GM12878 (cell line): ENCODE data around the gene CD99. TPM values are rescaled to one million over a fixed set of nuclear protein-coding genes. Genes with fewer than 3 reads are reported as not detected.

ENCODE experiments used
- ATAC-seq: fragments of 200-7000 bp; cut with Tn5 transposase; 3 replicates; pipeline ENCODE4 v1.9.1; 2020; ENCODE audit warnings: mild to moderate bottlenecking, moderate library complexity
- BruUV-seq: library from RNA; stranded (reverse); fragments of 400-500 nt; replicated peaks from 2 replicates; lab custom pipeline; 2021; lab: Mats Ljungman, UMichigan
- CTCF ChIA-PET: fragments of 300-600 bp; sonication (Branson Sonifier 250); formaldehyde crosslinking; extraction: SDS; loops from one replicate; lab custom pipeline; 2021; ENCODE audit warnings: inconsistent platforms; lab: Yijun Ruan, JAX
- POLR2A ChIA-PET: fragments of 350-600 bp; formaldehyde crosslinking; extraction: SDS; loops from one replicate; lab custom pipeline; 2021; ENCODE audit warnings: inconsistent platforms; lab: Charles Lee
- RAD21 ChIA-PET: fragments of 300-600 bp; sonication (Branson Sonifier 250); formaldehyde crosslinking; loops from one replicate; lab custom pipeline; 2023; ENCODE audit warnings: antibody characterized with exemption; ENCODE audit not compliant: unreplicated experiment; lab: Charles Lee
- SMC1A ChIA-PET: fragments of 300-600 bp; sonication (Branson Sonifier 250); formaldehyde crosslinking; loops from one replicate; lab custom pipeline; 2023; ENCODE audit not compliant: unreplicated experiment, uncharacterized antibody; lab: Charles Lee
- DNase-seq: peaks from one replicate; pipeline ENCODE4 v3.0.0-alpha.2; 2011; ENCODE audit warnings: low read depth, low spot score
- FAIRE-seq: peaks from 3 replicates; lab custom pipeline; 2011; peaks lifted over from hg19 to GRCh38; lab: Jason Lieb, UNC
- H2AFZ ChIP-seq: 2 replicates; pipeline ENCODE4 v1.6.0; 2011; ENCODE audit warnings: low read depth, low read length, control low read depth; ENCODE audit not compliant: control insufficient read depth
- H3K27ac ChIP-seq: 2 replicates; pipeline ENCODE4 v1.5.1; 2011; ENCODE audit warnings: control low read depth; ENCODE audit not compliant: control insufficient read depth, insufficient read depth
- H3K27me3 ChIP-seq, 2 experiments: replicated peaks in 1 of 2; 2 replicates each; pipeline versions ENCODE4 v1.6.0 to v1.6.1; 2011; ENCODE audit warnings: low read length in 1 of 2; ENCODE audit not compliant: control insufficient read depth in 2 of 2, insufficient read depth in 2 of 2
- H3K36me3 ChIP-seq, 2 experiments: 2 replicates each; pipeline ENCODE4 v1.5.1; 2011; ENCODE audit warnings: low read length in 1 of 2; ENCODE audit not compliant: control insufficient read depth in 2 of 2, insufficient read depth in 2 of 2
- H3K4me1 ChIP-seq: 2 replicates; pipeline ENCODE4 v1.6.1; 2011; ENCODE audit warnings: mild to moderate bottlenecking, low read length, moderate library complexity, mixed read lengths; ENCODE audit not compliant: control insufficient read depth, insufficient read depth
- H3K4me2 ChIP-seq: 2 replicates; pipeline ENCODE4 v1.6.0; 2011; ENCODE audit warnings: control low read depth; ENCODE audit not compliant: control insufficient read depth, insufficient read depth
- H3K4me3 ChIP-seq: fragments of 200-600 bp; sonication (generic); 2 replicates; pipeline ENCODE4 v1.5.1; 2016
- H3K79me2 ChIP-seq: 2 replicates; pipeline ENCODE4 v1.6.0; 2011; ENCODE audit warnings: low read length; ENCODE audit not compliant: control insufficient read depth, insufficient read depth
- H3K9ac ChIP-seq: 2 replicates; pipeline ENCODE4 v1.8.0; 2011; ENCODE audit warnings: low read length, control low read depth, mixed read lengths; ENCODE audit not compliant: control insufficient read depth, insufficient read depth
- H3K9me3 ChIP-seq: replicated peaks from 3 replicates; pipeline ENCODE4 v1.5.1; 2011; ENCODE audit warnings: mild to moderate bottlenecking, low read length; ENCODE audit not compliant: control insufficient read depth, insufficient read depth
- H4K20me1 ChIP-seq: 2 replicates; pipeline ENCODE4 v1.6.0; 2011; ENCODE audit not compliant: control insufficient read depth, insufficient read depth
- CBX3 ChIP-seq: fragments of 200-600 bp; sonication (generic); IDR thresholded peaks from 2 replicates; pipeline ENCODE4 v1.6.1; 2016; ENCODE audit warnings: low read depth, borderline replicate concordance
- CHD1 ChIP-seq: IDR thresholded peaks from 2 replicates; pipeline ENCODE4 v1.6.1; 2012; ENCODE audit warnings: low read depth, low read length, improper control_type of control experiment
- CHD2 ChIP-seq: IDR thresholded peaks from 2 replicates; pipeline ENCODE4 v1.6.1; 2011; ENCODE audit warnings: low read depth, low read length, improper control_type of control experiment, borderline replicate concordance
- HDAC2 ChIP-seq: fragments of 200-600 bp; sonication (generic); IDR thresholded peaks from 2 replicates; pipeline ENCODE4 v1.6.1; 2017
- LARP7 ChIP-seq: fragments of 450-650 bp; IDR thresholded peaks from 2 replicates; pipeline ENCODE4 v1.6.1; 2017; ENCODE audit warnings: mild to moderate bottlenecking
- PML ChIP-seq: IDR thresholded peaks from 2 replicates; pipeline ENCODE4 v1.6.1; 2012; ENCODE audit warnings: low read length, inconsistent platforms
- RAD21 ChIP-seq: IDR thresholded peaks from 2 replicates; pipeline ENCODE4 v1.6.1; 2011; ENCODE audit warnings: mild to moderate bottlenecking, low read depth, low read length, moderate library complexity; ENCODE audit not compliant: insufficient read depth
- SMC3 ChIP-seq: IDR thresholded peaks from 2 replicates; pipeline ENCODE4 v1.6.1; 2011; ENCODE audit warnings: low read length, improper control_type of control experiment, borderline replicate concordance
- WGBS: methylation state at CpG from one replicate; pipeline ENCODE4 v1.1.6; 2016; ENCODE audit warnings: low lambda C conversion rate; ENCODE audit not compliant: insufficient replicate concordance, insufficient coverage; ENCODE audit errors: missing lambda C conversion rate; 5-methylcytosine and 5-hydroxymethylcytosine counted together
- in situ Hi-C: fragments of 300-500 bp; cut with MboI; formaldehyde crosslinking; loops from 9 replicates; pipeline ENCODE4 v1.14.3; 2018; ENCODE audit warnings: mixed read lengths
- intact Hi-C: fragments of 100-400 bp; cut with micrococcal nuclease; formaldehyde crosslinking; loops from one replicate; pipeline ENCODE4 v1.14.2; 2022; ENCODE audit not compliant: unreplicated experiment
- polyA plus RNA-seq, 11 experiments: library from polyadenylated mRNA; depleted of rRNA in 4 of 11; unstranded in 6 of 11; stranded (reverse) in 5 of 11; fragments of >200 nt; fragmentation: Nextera tagmentation in 4 of 11; fragmentation: Illumina TruSeq in 1 of 11; extraction: Ambion mirVana in 4 of 11; extraction: Trizol in 1 of 11; gene quantifications; 1 replicate in 1 of 11; 2 replicates in 10 of 11; pipeline versions ENCODE4 v1.2.1 to v1.2.3, GENCODE V29; 2011 to 2016; ENCODE audit warnings: inconsistent platforms in 2 of 11, missing spikeins in 2 of 11, low read depth in 1 of 11
- total RNA-seq, 4 experiments: library from RNA; depleted of rRNA in 3 of 4; stranded (reverse); fragments of >200 nt in 3 of 4; fragmentation: Illumina TruSeq in 1 of 4; extraction: Trizol in 1 of 4; gene quantifications; 2 replicates each; pipeline versions ENCODE4 v1.2.1 to v1.2.3, GENCODE V29; 2013 to 2021
- TF ChIP-seq, protein P1 (sequence below), 3 experiments: IDR thresholded peaks in 2 of 3; conservative IDR thresholded peaks in 1 of 3; 2 replicates each; pipeline ENCODE4 v1.5.1; 2011; ENCODE audit warnings: low read depth in 3 of 3, low read length in 3 of 3, mild to moderate bottlenecking in 3 of 3, control low read depth in 2 of 3, moderate library complexity in 2 of 3, inconsistent platforms in 1 of 3, mixed read lengths in 1 of 3; ENCODE audit not compliant: control insufficient read depth in 2 of 3, insufficient read depth in 1 of 3; ENCODE audit errors: extremely low read depth in 1 of 3
- TF ChIP-seq, protein P2 (sequence below): fragments of 450-650 bp; formaldehyde crosslinking; IDR thresholded peaks from 2 replicates; pipeline ENCODE4 v1.4.0; 2020; ENCODE audit warnings: mild to moderate bottlenecking, moderate library complexity

CD99 gene
- total and polyA plus RNA-seq, 10 of the 15 experiments (the other 5 are each of a cell fraction or from before 2014, with no cell fraction given) = 24.8 to 242 (median 158) TPM

DNA sequence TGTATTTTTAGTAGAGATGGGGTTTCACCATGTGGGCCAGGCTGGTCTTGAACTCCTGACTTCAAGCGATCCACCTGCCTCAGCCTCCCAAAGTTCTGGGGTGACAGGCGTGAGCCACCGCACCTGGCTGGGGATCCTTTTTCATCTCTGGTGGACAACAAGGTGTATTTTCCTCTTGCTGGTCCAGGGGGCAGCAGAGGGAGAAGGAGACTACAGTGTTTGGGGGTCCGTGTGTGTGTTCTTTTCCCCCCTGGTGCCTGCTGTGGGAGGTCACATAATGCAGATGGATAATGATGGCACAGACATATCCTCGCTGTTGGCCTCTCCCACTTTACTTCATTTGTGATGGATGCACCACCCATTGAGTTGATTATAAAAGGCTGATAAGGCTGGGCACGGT lies 39.0 kb upstream of the CD99 start:
- ChIA-PET POLR2A (no interaction called here), CTCF (no interaction called here), SMC1A (no interaction called here), RAD21 (no interaction called here)
- Histone ChIP-seq H3K4me1 (no peaks in the 10 kb centered on the region), H3K4me3 (no peak overlapping the region), H3K79me2 (no peaks in the 10 kb centered on the region), H2AFZ (no peak overlapping the region), H3K27me3 (no peaks in the 10 kb centered on the region), H3K9ac (no peak overlapping the region), H3K4me2 (no peak overlapping the region), H3K36me3 (no peaks in the 10 kb centered on the region), H3K27ac (no peak overlapping the region), H4K20me1 (no peaks in the 10 kb centered on the region), H3K9me3 (no peaks in the 10 kb centered on the region)
- FAIRE-seq (no peak), DNase-seq (no peak), ATAC-seq (no peak)
- intact Hi-C loops = no loop called here
- in situ Hi-C loops = no loop called here
- 88% methylated on average over 6 of the region's 6 CpGs for WGBS
- no peak for TF ChIP-seq PML
- no peak for TF ChIP-seq HDAC2
- TF ChIP-seq, protein P1, sequence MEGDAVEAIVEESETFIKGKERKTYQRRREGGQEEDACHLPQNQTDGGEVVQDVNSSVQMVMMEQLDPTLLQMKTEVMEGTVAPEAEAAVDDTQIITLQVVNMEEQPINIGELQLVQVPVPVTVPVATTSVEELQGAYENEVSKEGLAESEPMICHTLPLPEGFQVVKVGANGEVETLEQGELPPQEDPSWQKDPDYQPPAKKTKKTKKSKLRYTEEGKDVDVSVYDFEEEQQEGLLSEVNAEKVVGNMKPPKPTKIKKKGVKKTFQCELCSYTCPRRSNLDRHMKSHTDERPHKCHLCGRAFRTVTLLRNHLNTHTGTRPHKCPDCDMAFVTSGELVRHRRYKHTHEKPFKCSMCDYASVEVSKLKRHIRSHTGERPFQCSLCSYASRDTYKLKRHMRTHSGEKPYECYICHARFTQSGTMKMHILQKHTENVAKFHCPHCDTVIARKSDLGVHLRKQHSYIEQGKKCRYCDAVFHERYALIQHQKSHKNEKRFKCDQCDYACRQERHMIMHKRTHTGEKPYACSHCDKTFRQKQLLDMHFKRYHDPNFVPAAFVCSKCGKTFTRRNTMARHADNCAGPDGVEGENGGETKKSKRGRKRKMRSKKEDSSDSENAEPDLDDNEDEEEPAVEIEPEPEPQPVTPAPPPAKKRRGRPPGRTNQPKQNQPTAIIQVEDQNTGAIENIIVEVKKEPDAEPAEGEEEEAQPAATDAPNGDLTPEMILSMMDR (IDR thresholded peaks at IDR 0.05 in 2 of 3, conservative IDR thresholded peaks at IDR 0.05 in 1 of 3; ENCODE audit: control insufficient read depth in 2 of 3, extremely low read depth in 1 of 3, insufficient read depth in 1 of 3, low read depth in 3 of 3, low read length in 3 of 3) = peak in 2 of 3 experiments; percentile 24 to 30; a peak in 2 of 6 replicates
- no peak for TF ChIP-seq CHD2
- no peak for TF ChIP-seq CBX3
- TF ChIP-seq LARP7 = no peak
- no peak for TF ChIP-seq CHD1
- TF ChIP-seq, protein P2, sequence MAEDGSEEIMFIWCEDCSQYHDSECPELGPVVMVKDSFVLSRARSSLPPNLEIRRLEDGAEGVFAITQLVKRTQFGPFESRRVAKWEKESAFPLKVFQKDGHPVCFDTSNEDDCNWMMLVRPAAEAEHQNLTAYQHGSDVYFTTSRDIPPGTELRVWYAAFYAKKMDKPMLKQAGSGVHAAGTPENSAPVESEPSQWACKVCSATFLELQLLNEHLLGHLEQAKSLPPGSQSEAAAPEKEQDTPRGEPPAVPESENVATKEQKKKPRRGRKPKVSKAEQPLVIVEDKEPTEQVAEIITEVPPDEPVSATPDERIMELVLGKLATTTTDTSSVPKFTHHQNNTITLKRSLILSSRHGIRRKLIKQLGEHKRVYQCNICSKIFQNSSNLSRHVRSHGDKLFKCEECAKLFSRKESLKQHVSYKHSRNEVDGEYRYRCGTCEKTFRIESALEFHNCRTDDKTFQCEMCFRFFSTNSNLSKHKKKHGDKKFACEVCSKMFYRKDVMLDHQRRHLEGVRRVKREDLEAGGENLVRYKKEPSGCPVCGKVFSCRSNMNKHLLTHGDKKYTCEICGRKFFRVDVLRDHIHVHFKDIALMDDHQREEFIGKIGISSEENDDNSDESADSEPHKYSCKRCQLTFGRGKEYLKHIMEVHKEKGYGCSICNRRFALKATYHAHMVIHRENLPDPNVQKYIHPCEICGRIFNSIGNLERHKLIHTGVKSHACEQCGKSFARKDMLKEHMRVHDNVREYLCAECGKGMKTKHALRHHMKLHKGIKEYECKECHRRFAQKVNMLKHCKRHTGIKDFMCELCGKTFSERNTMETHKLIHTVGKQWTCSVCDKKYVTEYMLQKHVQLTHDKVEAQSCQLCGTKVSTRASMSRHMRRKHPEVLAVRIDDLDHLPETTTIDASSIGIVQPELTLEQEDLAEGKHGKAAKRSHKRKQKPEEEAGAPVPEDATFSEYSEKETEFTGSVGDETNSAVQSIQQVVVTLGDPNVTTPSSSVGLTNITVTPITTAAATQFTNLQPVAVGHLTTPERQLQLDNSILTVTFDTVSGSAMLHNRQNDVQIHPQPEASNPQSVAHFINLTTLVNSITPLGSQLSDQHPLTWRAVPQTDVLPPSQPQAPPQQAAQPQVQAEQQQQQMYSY (CRISPR knock-in tag) = no peak
- TF ChIP-seq RAD21 = 0 out of 2 replicates have a peak, but pooled peaks have one; percentile 7
- peak; percentile 26; the same call in 1 of the 2 replicates for TF ChIP-seq SMC3
- BruUV-seq = no TSS peak
